GM12873 (cell line): ENCODE data around the gene ODAD3.

Experiments
- CTCF ChIP-seq: IDR thresholded peaks from 2 replicates; pipeline ENCODE4 v1.5.1; 2012; ENCODE audit warnings: low read depth, mild to moderate bottlenecking, moderate library complexity, low read length, control low read depth; ENCODE audit not compliant: insufficient read depth; ENCODE audit errors: missing control alignments

Gene ODAD3

GRCh38 chr19:11448923-11449554 is 14.1 kb upstream of the ODAD3 start:
- TF ChIP-seq CTCF, result no peak

- no peak for TF ChIP-seq CTCF
Observed at GRCh38 chr19:11448410-11448809, 13.5 kb upstream of the ODAD3 start.

- no peak for TF ChIP-seq CTCF
Observed at GRCh38 chr19:11447347-11448262, 12.7 kb upstream of the ODAD3 start.

- TF ChIP-seq CTCF, result peak; percentile 69
Observed at GRCh38 chr19:11446652-11447301, 11.9 kb upstream of the ODAD3 start.

- no peak for TF ChIP-seq CTCF
Observed at GRCh38 chr19:11446271-11446651, 11.3 kb upstream of the ODAD3 start.

GRCh38 chr19:11445141-11445540 is 10.2 kb upstream of the ODAD3 start:
- no peak for TF ChIP-seq CTCF

GRCh38 chr19:11444059-11444458 is 9.1 kb upstream of the ODAD3 start:
- no peak for TF ChIP-seq CTCF
